Anterior cingulate cortex (tissue), 58 donors: ENCODE data around the gene CCDC88C.

Experiments
- DNase-seq, 58 donors: peaks; one replicate each; lab custom pipeline; 2025; lab: John Stamatoyannopoulos, UW

CCDC88C gene

DNA sequence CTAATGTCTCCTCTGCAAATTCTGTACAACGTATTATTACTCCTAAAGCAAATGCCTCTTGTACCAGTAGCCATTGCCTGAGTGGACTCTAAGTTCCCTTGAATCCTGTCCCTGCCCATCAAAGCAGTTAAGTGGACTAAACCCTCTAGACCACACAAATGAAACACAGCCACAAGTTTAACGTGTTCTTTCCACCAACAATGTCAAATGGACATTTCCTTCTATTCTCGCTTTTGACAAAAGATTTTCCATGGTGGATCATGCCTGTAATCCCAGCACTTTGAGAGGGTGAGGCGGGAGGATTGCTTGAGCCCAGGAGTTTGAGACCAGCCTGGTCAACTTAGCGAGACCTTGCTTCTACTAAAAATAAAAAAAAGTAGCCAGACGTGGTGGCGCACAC, 15.9 kb downstream of the CCDC88C start:
- DNase-seq: no peak

DNA sequence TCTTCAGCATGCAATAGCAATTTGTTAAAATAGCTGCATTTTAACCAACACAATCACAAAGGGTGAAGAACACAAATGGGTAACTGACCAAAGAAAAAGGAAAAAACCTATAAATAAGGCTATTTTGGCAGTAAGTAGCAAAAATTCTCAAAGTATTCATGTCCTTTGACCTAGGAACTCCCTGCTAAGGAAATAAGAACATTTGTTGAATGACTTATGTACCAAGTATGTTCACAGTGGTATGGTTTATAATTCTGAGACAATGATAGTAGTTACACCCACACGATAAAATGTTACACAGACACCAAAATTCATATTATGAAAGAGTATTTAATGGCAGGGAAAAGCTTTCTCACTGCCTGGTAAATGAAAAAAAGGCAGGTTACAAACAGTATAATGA, 16.9 kb downstream of the CCDC88C start:
- no peak for DNase-seq

DNA sequence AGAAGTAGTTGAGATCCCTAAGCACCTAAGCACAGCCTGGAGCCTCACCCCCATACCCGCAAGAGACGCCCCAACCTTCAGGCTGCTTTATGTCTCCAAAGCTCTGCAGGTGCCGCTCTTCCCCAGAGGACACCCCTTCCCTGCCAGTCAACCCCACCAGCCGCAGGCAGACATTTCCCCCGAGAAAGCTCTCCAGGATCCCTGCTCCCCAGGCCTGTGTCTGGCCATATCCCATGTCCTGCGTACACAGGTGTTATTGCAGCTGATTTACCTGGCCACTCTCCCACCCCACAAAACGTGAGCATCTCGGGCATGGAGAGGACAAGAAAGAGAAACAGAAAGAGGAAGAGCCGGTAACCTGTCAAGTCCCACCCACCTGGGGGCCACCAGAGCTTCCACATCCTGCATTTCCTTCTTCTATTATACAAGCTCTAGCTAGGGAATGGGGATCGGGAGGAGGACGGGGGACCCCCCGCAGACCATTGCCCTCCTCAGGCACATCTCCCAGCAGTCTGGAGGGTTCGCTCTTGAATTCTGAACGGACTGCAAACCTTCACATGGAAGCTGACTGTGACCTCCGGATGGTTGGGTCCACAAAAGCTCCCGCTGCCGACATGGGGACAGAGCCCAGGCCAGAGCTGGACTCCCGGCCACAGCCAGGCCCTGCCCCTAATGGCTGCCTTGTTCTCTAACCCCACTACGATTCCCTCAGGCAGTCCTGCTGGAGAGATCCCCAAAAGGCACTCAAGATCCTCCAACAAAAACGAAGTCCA, 17.6 kb downstream of the CCDC88C start:
- no peak for DNase-seq

- no peak for DNase-seq
Measured at GRCh38 chr14:91398707-91399106, 18.9 kb downstream of the CCDC88C start.

DNA sequence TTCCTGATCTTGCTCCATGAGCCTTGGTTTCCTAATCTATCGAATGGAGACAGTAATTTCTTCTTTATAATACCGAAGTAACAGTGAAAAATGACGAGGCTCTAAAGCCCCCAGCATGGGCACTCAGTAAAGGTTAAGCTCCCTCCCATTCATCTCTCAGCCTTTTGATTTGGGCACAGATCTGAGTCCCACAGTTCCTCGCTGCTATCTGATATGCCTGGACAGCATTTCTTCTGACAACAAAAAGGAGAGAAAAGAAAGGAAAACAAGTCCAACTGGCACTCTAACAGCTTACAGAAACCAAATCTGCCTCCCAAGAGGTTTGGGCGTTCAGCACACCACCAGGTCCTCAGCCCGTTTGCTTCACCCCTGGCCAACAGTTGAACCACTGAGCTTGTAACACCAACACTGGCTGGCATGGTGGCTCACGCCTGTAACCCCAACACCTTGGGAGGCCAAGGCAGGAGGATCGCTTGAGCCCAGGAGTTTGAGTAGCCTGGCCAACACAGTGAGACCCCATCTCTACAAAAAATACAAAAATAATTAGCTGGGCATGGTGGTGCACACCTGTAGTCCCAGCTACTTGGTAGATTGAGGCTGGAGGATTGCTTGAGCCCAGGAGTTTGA, 19.5 kb downstream of the CCDC88C start:
- no peak for DNase-seq

DNA sequence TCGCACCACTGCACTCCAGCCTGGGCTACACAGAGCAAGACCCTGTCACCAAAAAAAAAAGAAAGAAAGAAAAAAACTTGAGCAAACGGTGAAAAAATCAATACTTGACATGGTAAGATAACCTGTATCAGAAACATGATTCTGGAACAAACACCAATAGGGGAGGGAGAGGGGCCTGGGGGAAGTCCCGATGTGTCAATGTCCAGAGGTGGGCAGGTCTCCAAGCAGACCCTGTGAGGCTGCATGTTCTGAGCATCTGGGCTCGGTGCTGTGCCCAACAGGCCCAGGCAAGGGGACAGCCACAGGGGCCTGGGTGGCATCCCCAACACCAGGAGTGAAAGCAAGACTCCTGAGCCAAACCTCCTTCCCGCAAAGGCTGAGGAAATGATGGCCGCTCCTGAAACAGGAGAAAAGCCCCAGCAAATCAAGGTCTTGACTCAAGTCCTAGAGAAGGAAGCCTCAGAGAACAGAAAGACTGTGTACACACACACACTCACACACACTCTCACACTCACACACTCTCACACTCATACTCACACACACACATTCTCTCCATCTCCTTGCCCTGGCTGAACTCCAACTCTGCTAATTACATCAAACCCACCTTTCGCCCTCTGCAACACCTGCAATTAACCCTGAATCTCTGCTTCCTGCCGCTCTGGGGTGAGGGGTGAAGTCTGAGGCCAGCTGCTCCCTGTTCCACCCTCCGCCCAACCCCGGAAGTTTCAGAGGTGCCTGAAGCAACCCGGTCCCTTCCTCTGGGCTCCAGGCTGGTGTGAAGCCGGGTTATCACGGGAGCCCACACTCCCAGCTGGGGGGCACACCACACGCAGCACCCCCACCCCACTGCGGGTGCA, 20.4 kb downstream of the CCDC88C start:
- no peak for DNase-seq

DNA sequence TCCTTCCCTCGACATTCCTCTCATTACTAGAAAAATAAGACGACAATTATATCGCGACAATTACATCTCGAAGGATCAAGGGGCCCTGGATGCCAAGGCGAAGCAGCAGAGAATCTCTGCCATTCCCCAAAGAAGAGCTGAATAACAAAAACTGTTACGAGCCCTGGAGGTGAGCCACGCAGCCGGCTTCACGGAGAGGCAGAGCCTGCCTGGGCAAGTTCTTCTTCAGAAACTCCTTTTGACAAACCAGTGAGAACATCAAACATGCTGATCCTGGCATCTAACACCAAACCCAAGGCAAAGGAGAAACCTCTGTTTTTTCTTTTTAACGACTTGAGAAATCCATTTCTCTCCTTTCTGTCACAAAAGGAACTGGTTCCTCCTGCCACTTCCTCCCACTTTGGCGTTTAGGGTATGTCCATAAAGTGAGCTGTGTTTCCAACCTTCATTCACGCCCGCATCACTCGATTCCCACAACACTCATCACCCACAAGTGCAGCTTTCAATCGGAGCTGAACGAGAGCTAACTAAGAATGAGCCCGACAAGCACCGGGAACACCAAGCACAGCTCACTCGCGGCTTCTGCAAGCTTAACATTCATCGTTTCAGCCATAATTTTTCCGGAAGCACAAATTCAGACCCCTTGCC, 21.5 kb downstream of the CCDC88C start:
- DNase-seq: peak in 3 of 58 donors; percentile 9 to 15 (median 10)

DNA sequence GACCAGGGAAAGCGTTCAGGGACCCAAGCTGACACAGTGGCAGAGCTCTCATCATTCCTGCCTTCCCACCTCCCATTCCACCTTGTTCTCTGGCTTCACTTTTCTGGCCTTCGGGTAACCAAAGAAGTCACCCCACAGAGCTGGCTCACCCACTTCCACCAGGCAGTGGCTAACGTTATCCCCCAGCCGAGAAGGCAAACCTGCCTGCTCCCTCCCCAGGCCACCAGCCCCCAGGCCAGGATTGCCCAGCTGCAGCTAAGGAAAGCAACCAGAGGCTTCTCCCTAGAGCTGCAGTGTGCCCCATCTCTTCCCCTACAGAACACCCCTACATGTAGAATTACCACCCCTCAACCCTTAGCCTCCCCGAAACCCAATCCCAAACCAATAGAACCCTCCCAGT, 22.2 kb downstream of the CCDC88C start:
- no peak for DNase-seq

GRCh38 chr14:91394105-91395081, 23.2 kb downstream of the CCDC88C start:
- DNase-seq: no peak

DNA sequence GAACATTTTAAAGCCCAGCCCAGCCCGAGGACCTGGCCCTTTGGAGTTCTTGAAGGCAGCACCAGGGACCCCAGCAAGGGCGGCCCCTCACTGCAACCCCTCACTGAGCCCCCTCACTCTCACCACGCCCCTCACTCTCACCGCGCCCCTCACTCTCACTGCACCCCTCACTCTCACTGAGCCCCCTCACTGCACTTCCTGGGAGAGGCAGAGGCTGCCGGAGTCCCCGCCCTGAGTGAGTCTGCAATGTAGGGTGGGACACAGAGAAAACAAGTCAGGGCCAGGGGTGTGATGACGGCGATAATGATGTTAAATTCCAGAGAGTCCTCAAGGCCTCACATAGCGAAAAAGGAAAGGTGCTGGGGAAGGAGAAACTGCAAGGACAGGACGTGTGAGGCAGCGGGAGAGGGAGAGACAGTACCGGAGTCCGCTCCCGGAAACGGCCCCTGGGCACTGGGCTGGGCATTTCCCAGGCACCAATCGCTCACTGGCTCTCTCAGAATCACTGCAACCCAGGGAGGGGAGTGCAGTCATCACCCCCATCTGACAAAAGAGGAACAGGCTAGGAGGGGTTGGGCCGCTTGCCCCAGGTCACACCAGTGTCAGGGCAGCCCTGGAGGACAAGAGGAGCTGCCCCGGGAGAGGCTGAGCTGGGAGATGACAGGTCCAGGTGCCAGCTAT, 24.9 kb downstream of the CCDC88C start:
- no peak for DNase-seq

GRCh38 chr14:91390165-91390778, 27.3 kb downstream of the CCDC88C start:
- no peak for DNase-seq

GRCh38 chr14:91389150-91389549, 28.5 kb downstream of the CCDC88C start:
- no peak for DNase-seq

DNA sequence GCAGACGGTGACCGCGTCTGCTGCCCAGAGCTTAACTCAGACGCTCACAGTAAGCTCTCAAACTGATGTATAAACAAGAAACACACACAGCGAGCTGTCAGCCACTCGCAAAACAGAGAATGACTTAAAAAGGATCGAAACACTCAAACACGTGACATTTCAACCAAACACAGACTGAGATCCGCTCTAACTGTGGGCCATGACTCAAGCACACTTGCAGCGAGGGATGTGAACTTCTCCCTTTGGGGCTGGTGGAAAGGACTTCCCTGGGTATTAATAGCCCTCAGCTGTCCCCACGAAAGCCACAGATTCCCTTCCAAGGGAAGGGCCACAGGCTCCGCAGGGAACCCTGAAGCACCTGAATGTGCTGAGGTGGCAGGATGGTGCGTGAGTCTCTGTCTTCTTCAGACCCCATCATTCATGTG, 29.1 kb downstream of the CCDC88C start:
- no peak for DNase-seq

DNA sequence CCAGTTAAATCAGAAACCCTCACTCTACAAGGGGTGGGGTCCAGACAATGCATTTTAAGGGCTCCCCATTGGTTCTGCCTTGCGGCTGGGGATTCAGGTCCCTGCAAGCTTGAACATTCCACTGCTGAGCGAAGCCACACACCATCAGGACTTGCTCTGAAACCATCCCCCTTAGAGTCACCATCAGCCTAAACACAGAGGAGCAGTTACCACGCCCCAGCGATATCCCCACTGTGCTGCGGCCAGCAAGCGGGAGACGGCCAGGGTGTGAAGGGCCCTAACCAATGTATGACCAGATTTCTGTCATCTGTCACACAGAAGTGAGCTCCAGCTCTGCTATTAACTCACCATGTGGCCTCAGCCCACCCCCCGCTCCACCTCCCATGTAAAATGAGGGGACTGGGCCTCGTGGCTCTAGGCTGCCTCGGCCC, 29.7 kb downstream of the CCDC88C start:
- DNase-seq: no peak

DNA sequence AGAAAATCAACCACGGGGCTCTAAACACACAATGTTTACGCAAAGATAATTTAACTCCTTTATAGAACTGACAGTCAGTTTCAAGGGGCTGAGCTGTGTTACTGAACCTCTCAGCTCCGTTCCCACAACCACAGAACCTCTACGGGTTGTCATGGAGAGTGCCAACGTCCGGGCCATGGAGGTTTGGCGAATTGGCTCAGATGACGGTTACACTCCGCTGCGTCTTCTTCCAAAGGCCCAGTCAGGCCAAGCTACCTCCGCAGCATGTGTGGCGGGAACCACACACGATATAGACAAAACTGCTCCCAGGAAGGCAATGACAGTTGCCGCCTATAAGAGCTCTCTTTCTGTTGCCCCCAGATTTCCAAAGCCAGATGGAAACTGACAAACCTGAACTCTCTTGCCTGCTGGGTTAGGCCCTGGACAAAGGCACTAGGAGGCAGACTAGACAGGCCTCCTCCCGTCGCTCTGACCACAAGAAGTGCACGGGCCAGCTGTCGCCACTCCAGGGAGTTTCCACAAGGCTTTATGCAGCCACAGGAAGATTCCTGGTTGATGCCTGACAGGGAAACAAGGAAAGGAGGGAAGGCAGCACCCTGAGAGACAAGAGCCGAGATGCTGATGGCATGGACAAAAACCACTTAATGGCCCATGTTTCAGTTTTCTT, 30.3 kb downstream of the CCDC88C start:
- DNase-seq: no peak

DNA sequence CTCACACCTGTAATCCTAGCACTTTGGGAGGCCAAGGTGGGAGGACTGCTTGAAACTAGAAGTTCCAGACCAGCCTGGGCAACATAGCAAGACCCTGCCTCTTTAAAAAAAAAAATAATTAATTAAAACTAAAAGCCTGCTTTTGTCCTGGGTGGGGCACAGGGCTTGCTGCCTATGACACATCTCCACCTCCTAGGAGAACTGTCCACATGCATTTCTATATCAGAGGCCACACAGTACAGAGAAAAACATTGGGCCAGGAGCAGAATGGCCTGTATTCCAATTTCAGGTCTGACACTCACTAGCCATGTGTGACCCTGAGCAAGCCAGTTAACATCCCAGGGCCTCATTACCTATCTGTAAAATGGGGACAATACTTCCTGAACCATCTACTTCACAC, 31.9 kb downstream of the CCDC88C start:
- DNase-seq: no peak

- DNase-seq: peak in 1 of 58 donors; percentile 44
Measured at GRCh38 chr14:91385224-91385623, 32.4 kb downstream of the CCDC88C start.

DNA sequence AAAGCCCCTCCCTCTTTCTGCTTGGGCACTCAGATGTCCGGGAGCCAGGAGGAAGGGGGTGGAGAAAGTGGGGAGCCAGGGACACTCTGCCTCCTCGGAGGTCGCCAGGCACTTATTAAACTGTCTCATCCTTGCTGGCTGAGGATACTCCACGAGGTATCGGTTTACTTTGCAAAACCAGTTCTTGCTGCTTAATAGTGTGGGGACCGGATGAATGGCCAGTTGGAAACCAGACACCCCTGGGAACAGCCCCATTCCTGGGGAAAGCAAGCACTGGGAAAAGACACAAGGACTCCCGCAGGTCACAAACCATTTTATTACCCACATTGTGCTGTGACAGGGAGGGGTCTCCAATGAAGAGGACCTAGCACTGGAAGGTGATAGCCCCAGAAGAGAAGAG, 34.2 kb downstream of the CCDC88C start:
- DNase-seq: no peak
